IPS-18c (cell line): Measurements from ENCODE around the gene HOXB7.

Experiments
- H3K4me3 ChIP-seq: 2 replicates; pipeline ENCODE4 v1.7.0; 2013; ENCODE audit warnings: low read depth, mild to moderate bottlenecking, low read length, moderate library complexity; ENCODE audit not compliant: insufficient read depth
- H3K9me3 ChIP-seq: one replicate; pipeline ENCODE4 v1.6.1; 2013; ENCODE audit warnings: mild to moderate bottlenecking, low read length, moderate library complexity; ENCODE audit not compliant: control insufficient read depth, insufficient read depth

The HOXB7 gene

GRCh38 chr17:48569240-48569582, 41.6 kb downstream of the HOXB7 start:
- Histone ChIP-seq H3K4me3 (no peak overlapping the region), H3K9me3 (no peaks in the 10 kb centered on the region)

DNA sequence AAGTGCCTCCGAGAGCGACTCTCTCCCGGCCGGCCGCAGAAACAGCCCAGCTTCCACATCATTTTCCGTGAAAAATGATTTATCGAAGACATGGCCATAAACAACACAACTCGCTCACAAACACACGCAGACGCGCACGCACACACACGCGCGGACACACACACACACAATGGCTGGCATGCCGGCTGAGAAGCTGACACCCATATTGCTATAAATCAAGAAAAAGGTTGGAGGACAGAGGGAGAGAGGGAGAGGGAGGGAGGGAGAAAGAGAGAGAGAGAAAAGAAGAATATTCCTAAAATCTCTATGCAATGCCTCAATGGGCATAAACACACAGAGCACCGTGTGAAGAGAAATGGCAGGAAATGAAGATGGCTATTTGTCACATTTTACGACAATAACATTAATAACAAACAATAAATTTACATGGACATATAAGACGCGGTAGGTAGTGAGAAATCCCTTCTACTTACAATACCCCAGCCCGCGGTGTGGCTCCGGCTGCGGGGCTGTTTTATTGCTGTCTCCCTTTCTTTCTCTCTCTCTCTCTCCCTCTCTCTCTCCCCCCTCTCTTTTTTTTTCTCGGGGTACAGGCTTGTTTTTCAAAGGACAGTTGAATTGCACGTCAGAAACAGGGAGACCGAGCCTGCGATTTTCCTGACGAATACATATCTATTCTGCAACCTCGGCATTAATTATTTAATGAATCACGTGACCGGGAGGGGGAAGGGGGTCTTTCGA, 42.1 kb downstream of the HOXB7 start:
- H3K4me3 ChIP-seq = no peak overlapping the region
- no peaks in the 10 kb centered on the region for H3K9me3 ChIP-seq

DNA sequence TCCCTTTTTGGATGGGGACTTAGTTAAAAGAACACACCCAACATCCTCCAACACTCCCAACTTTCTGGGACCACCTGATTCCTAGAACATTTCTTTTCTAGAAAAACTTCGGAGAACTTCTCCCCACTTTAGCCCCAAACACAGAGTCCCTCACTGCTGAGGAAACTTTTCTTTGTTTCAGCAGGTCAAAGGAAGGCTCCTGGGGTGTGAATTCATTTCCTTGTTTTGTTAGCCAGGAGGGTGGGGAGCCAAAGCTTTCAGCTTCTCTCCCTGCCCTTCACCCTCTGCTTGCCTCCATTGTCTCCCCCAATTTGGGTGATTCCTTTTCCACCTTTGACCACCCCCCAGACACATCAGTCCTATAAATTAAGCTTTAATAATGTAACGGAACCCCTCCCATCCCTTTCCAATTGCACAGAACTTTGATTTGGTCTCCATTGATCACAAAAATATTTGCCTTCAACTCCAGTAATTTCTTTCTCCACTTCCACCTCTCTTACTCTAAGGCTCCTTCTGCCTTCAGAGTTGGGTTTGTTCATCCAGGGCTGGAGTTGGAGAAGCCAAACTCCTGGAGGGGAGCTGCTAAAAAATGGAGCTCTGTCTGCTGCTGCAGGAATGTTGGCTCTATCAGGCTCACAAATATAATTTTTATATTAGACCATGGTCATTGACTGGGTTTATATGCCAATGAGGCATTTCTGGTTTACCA, 43.0 kb downstream of the HOXB7 start:
- Histone ChIP-seq H3K4me3 (no peak overlapping the region), H3K9me3 (no peaks in the 10 kb centered on the region)

- no peak overlapping the region for H3K4me3 ChIP-seq
Measured at GRCh38 chr17:48567209-48567608, 43.6 kb downstream of the HOXB7 start.

DNA sequence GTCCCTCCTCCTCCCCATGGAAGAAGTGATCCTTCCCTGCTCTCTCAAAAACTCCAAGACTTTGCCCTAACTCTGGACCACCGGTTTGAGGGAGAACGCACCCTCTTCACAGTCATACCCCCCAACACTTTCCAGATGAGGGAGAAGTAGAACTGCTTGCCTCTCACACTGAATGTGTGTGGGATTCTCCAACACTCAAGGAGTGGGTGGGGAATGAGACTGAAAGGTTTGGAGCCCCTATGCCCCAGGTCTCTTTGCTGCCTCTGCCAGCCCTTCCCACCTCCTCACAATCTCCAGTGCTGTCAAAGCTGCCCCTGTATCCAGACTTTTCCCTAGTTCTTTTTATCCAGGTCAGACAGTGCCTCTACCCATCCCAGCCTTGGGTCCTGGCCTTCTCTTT, 44.1 kb downstream of the HOXB7 start:
- H3K4me3 ChIP-seq = no peak overlapping the region
- no peaks in the 10 kb centered on the region for H3K9me3 ChIP-seq

More at GRCh38 chr17:48567209-48567608, 43.6 kb downstream of the HOXB7 start:
- H3K9me3 ChIP-seq = no peaks in the 10 kb centered on the region

GRCh38 chr17:48565925-48566710, 44.7 kb downstream of the HOXB7 start:
- H3K4me3 ChIP-seq = no peak overlapping the region

DNA sequence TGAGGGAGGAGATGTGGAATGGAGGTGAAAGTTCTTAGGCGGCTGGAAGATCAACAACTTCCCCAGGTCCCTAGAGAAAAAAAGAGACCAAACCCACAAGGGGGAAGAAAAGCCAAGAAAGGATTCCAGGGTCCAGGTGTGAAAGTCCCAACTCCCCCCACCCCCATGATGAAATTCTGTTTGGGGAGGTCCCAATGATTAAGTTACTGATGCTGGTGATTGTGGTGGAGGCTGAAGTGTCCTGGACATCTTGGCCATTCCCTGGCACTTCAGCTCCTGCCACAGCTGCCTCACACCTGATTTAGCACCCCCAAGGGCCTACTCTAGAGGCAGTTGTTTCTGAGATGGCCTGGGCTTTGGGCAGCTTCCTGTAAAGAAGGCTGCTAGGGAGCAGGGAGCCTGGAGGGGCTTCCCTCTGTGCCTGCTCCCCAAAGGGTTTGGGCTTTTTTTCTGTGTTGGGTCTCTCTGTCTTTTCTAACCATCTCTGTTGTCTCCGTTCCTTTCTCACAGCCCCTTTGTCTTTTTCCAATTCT, 45.7 kb downstream of the HOXB7 start:
- H3K4me3 ChIP-seq = no peak overlapping the region
- H3K9me3 ChIP-seq = no peaks in the 10 kb centered on the region

More at GRCh38 chr17:48565925-48566710, 44.7 kb downstream of the HOXB7 start:
- H3K9me3 ChIP-seq = no peaks in the 10 kb centered on the region

- H3K4me3 ChIP-seq = no peak overlapping the region
- H3K9me3 ChIP-seq = no peaks in the 10 kb centered on the region
Measured at GRCh38 chr17:48564188-48565021, 46.4 kb downstream of the HOXB7 start.

DNA sequence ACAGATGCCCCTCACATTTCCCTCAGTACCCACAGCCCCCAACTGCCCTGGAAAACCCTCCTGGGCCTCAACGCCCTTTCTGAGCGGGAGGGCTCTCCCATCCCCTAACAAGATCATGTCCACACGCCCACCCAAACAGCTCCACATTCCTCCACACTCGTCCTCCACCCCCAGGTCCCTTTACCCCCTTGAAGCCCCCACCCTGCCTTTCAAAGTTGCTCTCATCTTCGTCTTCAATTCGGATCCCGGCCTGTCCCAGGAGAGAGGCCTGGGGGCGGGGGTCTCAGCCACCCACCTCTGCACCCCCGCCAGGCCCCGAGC, 47.0 kb downstream of the HOXB7 start:
- no peak overlapping the region for H3K4me3 ChIP-seq
- H3K9me3 ChIP-seq = no peaks in the 10 kb centered on the region

- H3K9me3 ChIP-seq = no peaks in the 10 kb centered on the region
- no peak overlapping the region for H3K4me3 ChIP-seq
Measured at GRCh38 chr17:48563385-48563838, 47.4 kb downstream of the HOXB7 start.

DNA sequence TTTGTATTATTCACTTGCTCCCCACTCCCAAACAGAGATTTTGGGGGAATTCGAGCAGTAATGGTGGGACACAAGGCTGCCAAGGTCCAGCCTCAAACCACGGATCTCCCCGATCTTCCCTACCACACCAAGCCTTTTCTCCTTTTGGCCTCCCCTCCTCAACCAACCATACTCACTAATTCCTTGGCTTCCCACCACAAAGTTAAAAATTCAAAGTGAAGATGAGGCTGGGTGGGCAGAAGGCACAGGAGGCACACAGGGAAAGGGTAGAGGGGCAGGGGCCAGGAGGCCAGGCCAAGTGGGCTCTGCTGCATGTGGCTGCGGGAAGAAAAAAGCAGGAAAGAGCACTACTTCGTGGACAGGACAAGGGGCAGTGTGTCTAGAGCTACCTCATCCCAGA, 47.9 kb downstream of the HOXB7 start:
- no peaks in the 10 kb centered on the region for H3K9me3 ChIP-seq
- H3K4me3 ChIP-seq = no peak overlapping the region

DNA sequence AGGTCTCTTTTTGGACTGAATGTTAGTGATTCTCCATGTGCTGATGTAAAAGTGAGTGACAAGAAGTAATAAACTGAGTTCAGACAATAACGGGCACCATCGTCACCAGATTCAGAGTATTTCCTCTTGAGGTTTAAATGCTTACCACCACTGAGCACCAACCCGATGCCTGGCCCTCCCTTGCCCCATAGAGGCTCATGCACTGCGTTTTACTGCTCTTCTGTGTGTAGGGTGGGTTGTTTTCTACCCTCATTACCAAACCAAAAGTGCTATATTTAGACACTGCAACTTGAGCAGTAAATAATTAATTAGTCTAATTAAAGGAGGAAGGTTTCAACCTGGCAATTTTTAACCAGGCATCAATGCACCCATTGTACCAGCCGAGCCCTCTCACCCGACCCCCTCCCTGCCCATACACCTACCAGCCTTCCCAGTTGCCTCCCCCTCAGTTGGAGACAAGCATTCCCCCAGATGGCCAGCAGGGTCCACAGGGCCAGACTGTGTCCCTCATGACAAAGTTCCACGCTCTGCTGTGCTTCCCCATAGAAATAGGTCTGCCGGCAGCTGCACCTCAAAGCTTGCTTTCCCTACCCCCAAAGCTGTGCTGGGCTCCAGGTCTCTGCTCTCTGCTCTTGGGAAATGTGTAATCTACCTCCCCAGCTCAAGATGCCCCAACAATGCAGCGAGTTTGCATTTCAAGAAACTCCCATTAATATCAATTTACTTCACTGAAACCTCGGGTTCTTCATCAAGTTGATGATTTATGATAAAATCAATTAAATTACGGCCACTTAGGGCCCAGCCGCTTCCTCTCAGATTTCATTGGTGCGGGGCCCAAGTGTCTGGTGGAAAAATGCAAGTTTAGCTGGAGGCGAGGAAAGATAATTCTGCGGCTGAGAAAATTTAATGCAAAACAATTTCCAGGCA, 48.7 kb downstream of the HOXB7 start:
- Histone ChIP-seq H3K4me3 (no peak overlapping the region), H3K9me3 (no peaks in the 10 kb centered on the region)

GRCh38 chr17:48559840-48560817, 50.7 kb downstream of the HOXB7 start:
- Histone ChIP-seq H3K9me3 (no peaks in the 10 kb centered on the region), H3K4me3 (no peak overlapping the region)

DNA sequence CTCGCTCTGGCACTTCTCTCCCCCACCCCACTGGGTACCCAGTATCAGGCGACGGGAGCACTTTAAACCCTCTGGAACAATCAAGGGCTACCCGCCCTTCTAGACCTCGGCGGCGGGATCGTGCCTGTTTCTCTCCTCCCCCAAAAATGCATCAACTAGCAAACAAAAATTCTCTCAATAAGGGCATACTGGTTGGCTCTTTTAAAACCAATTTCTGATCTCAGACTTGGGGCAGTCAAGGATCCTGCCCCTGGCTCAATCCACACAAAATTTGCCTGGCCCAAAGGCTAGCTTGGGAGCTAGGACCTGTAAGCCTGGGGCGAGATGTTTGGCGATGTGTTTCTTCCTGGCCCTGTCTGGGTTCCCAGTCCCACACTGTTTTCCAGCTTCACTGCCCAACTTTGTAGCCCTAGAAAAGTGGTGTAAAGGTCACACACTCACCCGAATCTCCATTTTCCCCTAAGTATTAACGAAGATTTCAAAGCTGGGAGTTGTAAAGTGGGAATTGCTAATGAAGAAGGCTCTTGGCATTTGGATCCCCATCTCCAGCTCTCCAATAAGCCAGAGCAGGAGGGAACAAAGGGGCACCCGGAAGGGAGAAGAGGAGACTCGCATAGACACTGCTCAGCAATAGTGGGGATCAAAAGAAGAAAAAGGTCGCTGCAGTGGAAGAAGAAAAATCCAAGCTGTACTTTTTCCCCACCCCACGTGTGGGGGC, 51.5 kb downstream of the HOXB7 start:
- Histone ChIP-seq H3K4me3 (no peak overlapping the region), H3K9me3 (no peaks in the 10 kb centered on the region)

DNA sequence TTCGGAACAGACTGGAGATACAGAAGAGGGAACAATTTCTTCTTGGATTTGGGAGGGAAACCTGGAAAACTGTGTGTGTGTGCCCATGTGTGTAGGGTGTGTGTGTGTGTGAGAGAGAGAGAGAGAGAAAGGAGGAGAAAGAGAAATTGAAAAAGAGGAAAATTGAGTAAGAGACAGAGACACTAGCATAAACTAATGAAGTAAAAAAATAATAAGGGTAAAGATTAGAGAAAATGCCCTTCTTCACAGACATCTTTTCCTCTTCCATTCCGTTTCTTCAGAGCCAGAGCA, 52.0 kb downstream of the HOXB7 start:
- Histone ChIP-seq H3K9me3 (no peaks in the 10 kb centered on the region), H3K4me3 (no peak overlapping the region)
